ENCODE data around the gene HCK.

The HCK gene

GRCh38 chr20:32069711-32070110 is 17.7 kb downstream of the HCK start:
- no peaks in the 10 kb centered on the region for H3K9me3 Mint-ChIP-seq
- DNase-seq (no peak), ATAC-seq (no peak)
- H3K4me1 Mint-ChIP-seq: no peaks in the 10 kb centered on the region
- no peak overlapping the region for H3K27ac Mint-ChIP-seq
- no peaks in the 10 kb centered on the region for H3K27me3 Mint-ChIP-seq
- H3K4me3 Mint-ChIP-seq: no peak overlapping the region

- peaks cover 3% of the 10 kb centered on the region for H3K27me3 Mint-ChIP-seq
- DNase-seq: no peak
- H3K4me1 Mint-ChIP-seq: no peaks in the 10 kb centered on the region
- no peak overlapping the region for H3K27ac Mint-ChIP-seq
- H3K4me3 Mint-ChIP-seq: no peak overlapping the region
- H3K9me3 Mint-ChIP-seq: no peaks in the 10 kb centered on the region
- no peak for ATAC-seq
These were observed 18.2 kb downstream of the HCK start for GRCh38 chr20:32070282-32070681.

GRCh38 chr20:32070690-32071213 is 18.7 kb downstream of the HCK start:
- Mint-ChIP-seq H3K9me3 (no peaks in the 10 kb centered on the region), H3K27ac (peak overlapping the region in 1 of 2 donors; percentile 43), H3K4me3 (no peak overlapping the region), H3K4me1 (no peaks in the 10 kb centered on the region), H3K27me3 (peaks cover 8% of the 10 kb centered on the region)
- ATAC-seq (no peak), DNase-seq (no peak)

GRCh38 chr20:32071395-32072167 is 19.5 kb downstream of the HCK start:
- Mint-ChIP-seq H3K4me3 (no peak overlapping the region), H3K4me1 (no peaks in the 10 kb centered on the region), H3K9me3 (no peaks in the 10 kb centered on the region), H3K27ac (peak overlapping the region in 1 of 2 donors; percentile 43), H3K27me3 (peaks cover 8% of the 10 kb centered on the region)
- DNase-seq: no peak
- no peak for ATAC-seq

- peaks cover 8% of the 10 kb centered on the region for H3K27me3 Mint-ChIP-seq
- H3K4me1 Mint-ChIP-seq: no peaks in the 10 kb centered on the region
- no peaks in the 10 kb centered on the region for H3K9me3 Mint-ChIP-seq
- H3K27ac Mint-ChIP-seq: peak overlapping the region in 1 of 2 donors; percentile 66
- DNase-seq (no peak), ATAC-seq (no peak)
- H3K4me3 Mint-ChIP-seq: no peak overlapping the region
These were observed 20.2 kb downstream of the HCK start for GRCh38 chr20:32072168-32072750.

- Mint-ChIP-seq H3K27me3 (peaks cover 12% of the 10 kb centered on the region), H3K27ac (no peak overlapping the region), H3K9me3 (no peaks in the 10 kb centered on the region), H3K4me3 (no peak overlapping the region), H3K4me1 (no peaks in the 10 kb centered on the region)
- ATAC-seq: no peak
- no peak for DNase-seq
These were observed 23.5 kb downstream of the HCK start for GRCh38 chr20:32075534-32075933.

- Mint-ChIP-seq H3K9me3 (no peaks in the 10 kb centered on the region), H3K4me1 (no peaks in the 10 kb centered on the region), H3K27me3 (peaks cover 16% of the 10 kb centered on the region), H3K27ac (no peak overlapping the region), H3K4me3 (no peak overlapping the region)
- ATAC-seq (no peak), DNase-seq (no peak)
These were observed 25.1 kb downstream of the HCK start for GRCh38 chr20:32077190-32077589.

- DNase-seq (no peak), ATAC-seq (no peak)
- Mint-ChIP-seq H3K9me3 (no peaks in the 10 kb centered on the region), H3K4me1 (no peaks in the 10 kb centered on the region), H3K27ac (peak overlapping the region in 1 of 2 donors; percentile 16), H3K27me3 (peaks cover 25% of the 10 kb centered on the region), H3K4me3 (no peak overlapping the region)
These were observed 26.3 kb downstream of the HCK start for GRCh38 chr20:32078322-32078721.

GRCh38 chr20:32078791-32079190 is 26.7 kb downstream of the HCK start:
- DNase-seq: no peak
- Mint-ChIP-seq H3K27me3 (peaks cover 29% of the 10 kb centered on the region), H3K4me3 (no peak overlapping the region), H3K27ac (peak overlapping the region in 1 of 2 donors; percentile 16), H3K4me1 (no peaks in the 10 kb centered on the region), H3K9me3 (no peaks in the 10 kb centered on the region)
- ATAC-seq: no peak

- Mint-ChIP-seq H3K27ac (no peak overlapping the region), H3K27me3 (peaks cover 36% of the 10 kb centered on the region), H3K9me3 (no peaks in the 10 kb centered on the region), H3K4me1 (no peaks in the 10 kb centered on the region), H3K4me3 (no peak overlapping the region)
- no peak for DNase-seq
- ATAC-seq: no peak
These were observed 27.6 kb downstream of the HCK start for GRCh38 chr20:32079655-32080109.

- DNase-seq: no peak
- Mint-ChIP-seq H3K27ac (no peak overlapping the region), H3K4me3 (no peak overlapping the region)
These were observed 28.7 kb downstream of the HCK start for GRCh38 chr20:32080783-32081182.

GRCh38 chr20:32083469-32083868 is 31.4 kb downstream of the HCK start:
- no peaks in the 10 kb centered on the region for H3K4me1 Mint-ChIP-seq
- no peaks in the 10 kb centered on the region for H3K9me3 Mint-ChIP-seq
- ATAC-seq (no peak), DNase-seq (no peak)
- H3K4me3 Mint-ChIP-seq: no peak overlapping the region
- no peak overlapping the region for H3K27ac Mint-ChIP-seq
- H3K27me3 Mint-ChIP-seq: peaks cover 51% of the 10 kb centered on the region

More at GRCh38 chr20:32080783-32081182, 28.7 kb downstream of the HCK start:
- H3K4me1 Mint-ChIP-seq: no peaks in the 10 kb centered on the region
- ATAC-seq: no peak
- peaks cover 39% of the 10 kb centered on the region for H3K27me3 Mint-ChIP-seq
- no peaks in the 10 kb centered on the region for H3K9me3 Mint-ChIP-seq

- no peak for ATAC-seq
- H3K27ac Mint-ChIP-seq: no peak overlapping the region
- H3K4me1 Mint-ChIP-seq: peaks cover 3% of the 10 kb centered on the region
- no peaks in the 10 kb centered on the region for H3K9me3 Mint-ChIP-seq
- no peak overlapping the region for H3K4me3 Mint-ChIP-seq
- DNase-seq: no peak
- H3K27me3 Mint-ChIP-seq: peaks cover 45% of the 10 kb centered on the region
These were observed 35.0 kb downstream of the HCK start for GRCh38 chr20:32087070-32087469.

- H3K27ac Mint-ChIP-seq: no peak overlapping the region
- ATAC-seq: no peak
- no peak for DNase-seq
- no peaks in the 10 kb centered on the region for H3K9me3 Mint-ChIP-seq
- no peak overlapping the region for H3K4me3 Mint-ChIP-seq
- peaks cover 49% of the 10 kb centered on the region for H3K27me3 Mint-ChIP-seq
- peaks cover 4% of the 10 kb centered on the region for H3K4me1 Mint-ChIP-seq
These were observed 36.7 kb downstream of the HCK start for GRCh38 chr20:32088759-32089158.

GRCh38 chr20:32089637-32090362 is 37.8 kb downstream of the HCK start:
- H3K4me3 Mint-ChIP-seq: no peak overlapping the region
- no peak for ATAC-seq
- H3K27me3 Mint-ChIP-seq: peaks cover 48% of the 10 kb centered on the region
- no peak for DNase-seq
- no peak overlapping the region for H3K27ac Mint-ChIP-seq
- no peaks in the 10 kb centered on the region for H3K9me3 Mint-ChIP-seq
- H3K4me1 Mint-ChIP-seq: peaks cover 4% of the 10 kb centered on the region

- Mint-ChIP-seq H3K4me1 (peaks cover 4% of the 10 kb centered on the region), H3K9me3 (no peaks in the 10 kb centered on the region), H3K27me3 (peaks cover 27% of the 10 kb centered on the region), H3K4me3 (no peak overlapping the region), H3K27ac (peak overlapping the region in 1 of 2 donors; percentile 42)
- peak; percentile 85 for ATAC-seq
- DNase-seq: peak; percentile 73 to 77
These were observed 39.9 kb downstream of the HCK start for GRCh38 chr20:32091888-32092346.
